Upper lobe of left lung (tissue), 4 donors: ENCODE measurements around the gene APOL2.

Experiments used
- CTCF ChIP-seq, 6 experiments: fragments of 450-650 bp in 4 of 6; fragments of 200-600 bp in 2 of 6; sonication (generic) in 2 of 6; IDR thresholded peaks; one replicate each; pipeline ENCODE4 v1.5.1; 2016 to 2019; ENCODE audit warnings: antibody characterized with exemption in 6 of 6
- EP300 ChIP-seq, 4 donors: sonication (generic); formaldehyde crosslinking; IDR thresholded peaks; one replicate each; pipeline ENCODE4 v1.5.1; 2017; ENCODE audit warnings: antibody characterized with exemption in 4 of 4, control low read depth in 2 of 4
- POLR2A ChIP-seq, 4 donors: fragments of 450-650 bp; IDR thresholded peaks; one replicate each; pipeline ENCODE4 v1.5.1; 2016 to 2017; ENCODE audit warnings: antibody characterized with exemption in 4 of 4, mild to moderate bottlenecking in 2 of 4
- POLR2AphosphoS5 ChIP-seq, 2 donors: sonication (generic); formaldehyde crosslinking; IDR thresholded peaks; one replicate each; pipeline ENCODE4 v1.5.1; 2017; ENCODE audit warnings: antibody characterized with exemption in 2 of 2

- TF ChIP-seq CTCF (IDR thresholded peaks at IDR 0.05) (no peak), POLR2A (IDR thresholded peaks at IDR 0.05) (no peak), POLR2AphosphoS5 (IDR thresholded peaks at IDR 0.05) (no peak), EP300 (IDR thresholded peaks at IDR 0.05) (no peak)
These were observed 40.8 kb downstream of the APOL2 start for GRCh38 chr22:36198536-36198935.
